ENCODE measurements around the gene PRAC2. TPM values are rescaled to one million over a fixed set of nuclear protein-coding genes. Genes with fewer than 3 reads are reported as not detected.
A peak's percentile ranks its signal among the peaks of the same experiment; 100 is the strongest.
"Not testable (repeated sequence)": the region's sequence is repeated elsewhere in the genome, so short reads cannot be mapped to it uniquely, and the experiment has no call there.

The PRAC2 gene
- total RNA-seq: not detected
- long read RNA-seq: 0 reads

- DNase-seq (ENCODE audit: low spot score): no peak
- intact Hi-C loops (cut with DNase I): loop anchor here (5.0 kb wide), 2 partner anchors 159 to 274 kb away; partner anchors contain the start of gene IGF2BP1
These were observed at the start of gene PRAC2 for GRCh38 chr17:48722915-48723422. PRAC2 (plus strand) TSS chr17:48723185; CDS start chr17:48724411, 1,226 bp downstream.

GRCh38 chr17:48676963-48677558, 45.9 kb upstream of the PRAC2 start:
- intact Hi-C loops (cut with DNase I): loop anchor here (5.0 to 10.0 kb wide), 2 partner anchors 200 to 358 kb away; no protein-coding TSS in a partner anchor
- DNase-seq (ENCODE audit: low spot score): no peak

- intact Hi-C loops (cut with DNase I): loop anchor here (5.0 to 10.0 kb wide), 2 partner anchors 199 to 356 kb away; no protein-coding TSS in a partner anchor
- DNase-seq (ENCODE audit: low spot score): peak; percentile 78
These were observed 44.6 kb upstream of the PRAC2 start for GRCh38 chr17:48678141-48678971.

GRCh38 chr17:48679385-48680096, 43.4 kb upstream of the PRAC2 start:
- intact Hi-C loops (cut with DNase I): loop anchor here (5.0 to 10.0 kb wide), 2 partner anchors 198 to 355 kb away; no protein-coding TSS in a partner anchor
- no peak for DNase-seq (ENCODE audit: low spot score)

GRCh38 chr17:48681609-48682008, 41.4 kb upstream of the PRAC2 start:
- intact Hi-C loops (cut with DNase I): no loop called here
- no peak for DNase-seq (ENCODE audit: low spot score)

GRCh38 chr17:48690655-48691054, 32.3 kb upstream of the PRAC2 start:
- intact Hi-C loops (cut with DNase I): no loop called here
- DNase-seq (ENCODE audit: low spot score): no peak

GRCh38 chr17:48692049-48692448, 30.9 kb upstream of the PRAC2 start:
- DNase-seq (ENCODE audit: low spot score): no peak
- intact Hi-C loops (cut with DNase I): no loop called here

- intact Hi-C loops (cut with DNase I): no loop called here
- DNase-seq (ENCODE audit: low spot score): no peak
These were observed 29.8 kb upstream of the PRAC2 start for GRCh38 chr17:48693178-48693577.

- intact Hi-C loops (cut with DNase I): no loop called here
- DNase-seq (ENCODE audit: low spot score): no peak
These were observed 21.0 kb upstream of the PRAC2 start for GRCh38 chr17:48701864-48702532.

GRCh38 chr17:48704361-48705248, 18.4 kb upstream of the PRAC2 start:
- DNase-seq (ENCODE audit: low spot score): no peak
- intact Hi-C loops (cut with DNase I): no loop called here

- DNase-seq (ENCODE audit: low spot score): no peak
- intact Hi-C loops (cut with DNase I): no loop called here
These were observed 11.9 kb upstream of the PRAC2 start for GRCh38 chr17:48711128-48711527.

GRCh38 chr17:48715496-48716399, 7.2 kb upstream of the PRAC2 start:
- DNase-seq (ENCODE audit: low spot score): no peak
- intact Hi-C loops (cut with DNase I): no loop called here

- intact Hi-C loops (cut with DNase I): not testable (repeated sequence)
- DNase-seq (ENCODE audit: low spot score): peak; percentile 15
These were observed 6.4 kb upstream of the PRAC2 start for GRCh38 chr17:48716549-48716948.

GRCh38 chr17:48717367-48718226, 5.4 kb upstream of the PRAC2 start:
- intact Hi-C loops (cut with DNase I): loop anchor here (2.0 kb wide), 1 partner anchor 33 kb away; no protein-coding TSS in a partner anchor
- DNase-seq (ENCODE audit: low spot score): peak; percentile 19

- intact Hi-C loops (cut with DNase I): loop anchor here (2.0 kb wide), 1 partner anchor 33 kb away; no protein-coding TSS in a partner anchor
- peak; percentile 65 for DNase-seq (ENCODE audit: low spot score)
These were observed 4.7 kb upstream of the PRAC2 start for GRCh38 chr17:48718227-48718760.
